ENCODE results near the gene SNAPC3. TPM values are rescaled to one million over a fixed set of nuclear protein-coding genes. Genes with fewer than 3 reads are reported as not detected.
"Not testable (repeated sequence)": the region's sequence is repeated elsewhere in the genome, so short reads cannot be mapped to it uniquely, and the experiment has no call there.

Gene SNAPC3
- total RNA-seq (10 to 100 TPM; 11.9 to 44.4 (median 33.5) TPM), polyA plus RNA-seq (10 to 100 TPM; 10.1 to 11.4 TPM), total RNA-seq (29.1 reads per million, percentile 59 among the genes with 10 or more reads in this experiment)

DNA sequence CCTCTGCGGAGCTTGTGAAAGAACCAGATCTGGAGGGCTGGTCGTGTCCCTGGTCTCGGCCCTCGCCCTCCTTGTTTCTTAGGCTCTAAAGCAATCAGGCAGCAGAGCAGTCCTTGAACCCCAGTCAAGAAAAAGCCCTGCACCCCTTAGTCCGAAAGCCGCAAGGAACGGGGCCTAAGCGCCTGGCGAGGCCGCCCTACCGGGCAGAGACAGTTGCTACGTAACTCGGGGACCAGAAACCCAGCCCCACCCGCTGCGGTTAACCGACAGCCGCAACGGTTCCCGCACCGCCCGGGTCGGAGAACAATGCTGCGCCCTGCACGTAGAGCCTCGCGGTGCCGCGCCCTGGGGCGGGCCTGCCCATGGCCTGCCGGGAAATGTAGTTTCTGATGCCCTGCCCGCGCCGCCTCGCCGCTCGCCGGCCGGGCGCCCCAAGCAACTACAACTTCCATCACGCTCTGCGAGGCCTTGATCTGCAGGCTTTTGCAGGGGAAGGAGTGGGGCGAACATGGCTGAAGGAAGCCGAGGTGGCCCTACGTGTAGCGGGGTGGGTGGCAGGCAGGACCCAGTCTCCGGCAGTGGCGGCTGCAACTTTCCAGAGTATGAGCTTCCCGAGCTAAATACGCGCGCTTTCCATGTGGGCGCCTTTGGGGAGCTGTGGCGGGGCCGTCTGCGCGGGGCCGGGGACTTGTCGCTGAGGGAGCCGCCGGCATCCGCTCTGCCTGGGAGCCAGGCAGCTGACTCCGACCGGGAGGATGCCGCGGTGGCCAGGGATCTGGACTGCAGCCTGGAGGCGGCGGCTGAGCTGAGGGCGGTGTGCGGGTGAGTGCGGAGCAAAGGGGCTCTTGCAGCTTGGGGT, at the start of gene SNAPC3:
Gene SNAPC3, plus strand, starts transcription at position 505 of the 859 bp plus-strand sequence. Its CDS starts 4 bp downstream, at position 509.
- peaks cover 20 to 47% (median 45%) of the 10 kb centered on the region in 7 donors for H3K4me1 Mint-ChIP-seq
- DNase-seq = peak; percentile 86 to 96 (median 93)
- H3K4me1 ChIP-seq (ENCODE audit: control insufficient read depth in 2 of 2, insufficient read depth in 2 of 2, low read length in 2 of 2) = peaks cover 0 to 8% of the 10 kb centered on the region in 2 donors
- peak; percentile 99 for ATAC-seq
- CTCF ChIA-PET = no interaction called here
- H3K27me3 ChIP-seq (ENCODE audit: control insufficient read depth in 2 of 2, insufficient read depth in 2 of 2, low read length in 2 of 2) = no peaks in the 10 kb centered on the region
- H3K27ac Mint-ChIP-seq = peak within 1 kb of the TSS; percentile 89 to 96 (median 93)
- H3K9me3 Mint-ChIP-seq = no peaks in the 10 kb centered on the region
- POLR2A ChIA-PET = interaction anchor here (0.6 to 2.2 kb wide), 8 partner anchors 29 to 130 kb away, joined by 3 to 13 read pairs (median 5); partner anchors contain the start of genes CCDC171, PSIP1 and TTC39B
- peaks cover 9 to 19% (median 17%) of the 10 kb centered on the region in 5 donors for H3K36me3 Mint-ChIP-seq
- peaks cover 0 to 20% (median 0%) of the 10 kb centered on the region in 3 experiments for H3K36me3 ChIP-seq (ENCODE audit: control insufficient read depth in 2 of 3, insufficient read depth in 3 of 3, low read length in 3 of 3)
- intact Hi-C loops (cut with micrococcal nuclease) = loop anchor here (1.0 to 10.0 kb wide), 16 partner anchors 44 to 212 kb away; partner anchors contain the start of genes CCDC171 (in 2 of the 2), PSIP1 (in 1 of the 2) and TTC39B (in 1 of the 2)
- peak within 1 kb of the TSS; percentile 89 to 95 (median 92) for H3K4me3 Mint-ChIP-seq
- H3K27ac ChIP-seq (ENCODE audit: low read depth, low read length) = peak within 1 kb of the TSS; percentile 74
- no peaks in the 10 kb centered on the region for H3K9me3 ChIP-seq (ENCODE audit: control insufficient read depth in 2 of 3, low read length in 3 of 3)
- H3K4me3 ChIP-seq (ENCODE audit: low read length) = peak within 1 kb of the TSS; percentile 90
- no peaks in the 10 kb centered on the region for H3K27me3 Mint-ChIP-seq

DNA sequence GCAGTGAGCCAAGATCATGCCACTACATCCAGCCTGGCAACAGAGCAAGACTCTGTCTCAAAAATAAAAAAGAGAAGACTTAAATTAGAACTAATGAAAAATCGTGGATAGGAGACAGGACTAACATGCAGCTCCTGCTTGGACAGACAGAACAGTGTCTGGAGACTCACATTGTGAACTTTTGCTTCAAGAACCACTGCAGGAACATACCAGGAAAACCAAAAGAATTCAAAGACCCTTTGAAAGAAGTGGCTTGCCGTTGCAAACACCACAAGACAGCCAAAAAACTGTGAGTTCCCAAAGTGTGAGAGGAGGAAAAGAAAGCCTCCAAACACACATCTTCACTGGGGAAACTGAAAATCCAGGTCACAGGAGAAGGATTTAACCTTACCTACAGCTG, 48.8 kb upstream of the SNAPC3 start:
- ChIA-PET POLR2A (interaction anchor here (0.6 kb wide), 1 partner anchor 37 kb away, joined by 3 read pairs; no protein-coding TSS in a partner anchor), CTCF (no interaction called here)
- no peak overlapping the region for H3K27ac Mint-ChIP-seq
- DNase-seq (no peak), ATAC-seq (no peak)
- H3K36me3 ChIP-seq (ENCODE audit: control insufficient read depth in 2 of 3, insufficient read depth in 3 of 3, low read length in 3 of 3) = no peaks in the 10 kb centered on the region
- H3K27ac ChIP-seq (ENCODE audit: low read depth, low read length) = no peak overlapping the region
- H3K9me3 ChIP-seq (ENCODE audit: control insufficient read depth in 2 of 3, low read length in 3 of 3) = no peaks in the 10 kb centered on the region
- H3K4me1 Mint-ChIP-seq = peaks cover 0 to 7% (median 0%) of the 10 kb centered on the region in 7 donors
- H3K36me3 Mint-ChIP-seq = peaks cover 0 to 13% (median 4%) of the 10 kb centered on the region in 5 donors
- intact Hi-C loops (cut with micrococcal nuclease) = no loop called here
- H3K27me3 Mint-ChIP-seq = peaks cover 0 to 12% (median 4%) of the 10 kb centered on the region in 5 donors
- no peak overlapping the region for H3K4me3 ChIP-seq (ENCODE audit: low read length)
- H3K27me3 ChIP-seq (ENCODE audit: control insufficient read depth in 2 of 2, insufficient read depth in 2 of 2, low read length in 2 of 2) = no peaks in the 10 kb centered on the region
- H3K4me1 ChIP-seq (ENCODE audit: control insufficient read depth in 2 of 2, insufficient read depth in 2 of 2, low read length in 2 of 2) = no peaks in the 10 kb centered on the region
- no peak overlapping the region for H3K4me3 Mint-ChIP-seq
- peaks cover 0 to 17% (median 2%) of the 10 kb centered on the region in 11 donors for H3K9me3 Mint-ChIP-seq

DNA sequence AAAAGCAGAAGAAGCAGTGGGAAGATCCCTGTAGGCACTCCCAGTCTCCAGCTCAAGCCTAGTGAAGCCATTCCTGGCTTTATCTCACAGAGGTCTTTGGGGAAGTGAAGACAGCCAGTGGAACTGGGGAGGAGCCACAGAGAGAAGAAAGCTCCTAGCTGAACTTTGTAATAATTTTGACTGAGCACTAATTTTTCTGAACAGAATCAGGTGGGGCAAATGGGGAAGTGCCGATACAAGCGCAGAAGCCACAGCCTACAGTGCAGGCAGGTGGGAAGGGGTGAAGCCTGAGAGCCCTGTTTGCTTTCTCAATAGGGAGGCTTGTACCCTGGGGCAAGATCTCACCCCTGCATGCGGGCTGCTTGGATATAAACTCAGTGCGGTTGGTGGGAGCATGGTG, 48.4 kb upstream of the SNAPC3 start:
- Histone ChIP-seq H3K36me3 (ENCODE audit: control insufficient read depth in 2 of 3, insufficient read depth in 3 of 3, low read length in 3 of 3) (no peaks in the 10 kb centered on the region), H3K27ac (ENCODE audit: low read depth, low read length) (no peak overlapping the region), H3K27me3 (ENCODE audit: control insufficient read depth in 2 of 2, insufficient read depth in 2 of 2, low read length in 2 of 2) (no peaks in the 10 kb centered on the region), H3K9me3 (ENCODE audit: control insufficient read depth in 2 of 3, low read length in 3 of 3) (no peaks in the 10 kb centered on the region), H3K4me1 (ENCODE audit: control insufficient read depth in 2 of 2, insufficient read depth in 2 of 2, low read length in 2 of 2) (no peaks in the 10 kb centered on the region), H3K4me3 (ENCODE audit: low read length) (no peak overlapping the region)
- intact Hi-C loops (cut with micrococcal nuclease) = no loop called here
- ATAC-seq (peak; percentile 45), DNase-seq (no peak)
- ChIA-PET POLR2A (no interaction called here), CTCF (no interaction called here)
- Mint-ChIP-seq H3K36me3 (peaks cover 0 to 13% (median 4%) of the 10 kb centered on the region in 5 donors), H3K4me1 (peaks cover 0 to 7% (median 0%) of the 10 kb centered on the region in 7 donors), H3K4me3 (no peak overlapping the region), H3K9me3 (peaks cover 0 to 17% (median 2%) of the 10 kb centered on the region in 11 donors), H3K27me3 (peaks cover 0 to 13% (median 6%) of the 10 kb centered on the region in 5 donors), H3K27ac (no peak overlapping the region)

DNA sequence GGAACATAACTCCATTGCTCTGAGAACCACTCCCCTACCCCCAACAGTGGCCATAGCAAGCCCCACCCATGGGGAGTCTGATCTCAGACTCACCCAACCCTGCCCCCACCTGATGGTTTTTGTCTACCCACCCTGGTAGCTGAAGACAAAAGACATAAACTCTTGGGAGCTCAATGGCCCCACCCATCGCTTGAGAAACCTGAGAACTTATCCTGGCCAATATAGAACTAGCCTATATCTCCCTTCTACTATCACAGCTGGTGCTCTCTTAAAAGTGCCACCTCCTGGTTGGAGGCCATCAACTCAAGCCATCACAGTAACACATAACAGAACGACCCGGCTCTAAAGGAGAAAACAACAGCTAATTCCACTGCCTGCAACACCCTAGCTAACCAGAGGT, 47.9 kb upstream of the SNAPC3 start:
- no peak overlapping the region for H3K27ac ChIP-seq (ENCODE audit: low read depth, low read length)
- H3K4me1 Mint-ChIP-seq = peaks cover 0 to 7% (median 0%) of the 10 kb centered on the region in 7 donors
- H3K27me3 Mint-ChIP-seq = peaks cover 0 to 18% (median 11%) of the 10 kb centered on the region in 5 donors
- POLR2A ChIA-PET = no interaction called here
- H3K27me3 ChIP-seq (ENCODE audit: control insufficient read depth in 2 of 2, insufficient read depth in 2 of 2, low read length in 2 of 2) = no peaks in the 10 kb centered on the region
- no peak for DNase-seq
- H3K4me3 ChIP-seq (ENCODE audit: low read length) = no peak overlapping the region
- intact Hi-C loops (cut with micrococcal nuclease) = no loop called here
- no peaks in the 10 kb centered on the region for H3K9me3 ChIP-seq (ENCODE audit: control insufficient read depth in 2 of 3, low read length in 3 of 3)
- no peaks in the 10 kb centered on the region for H3K36me3 ChIP-seq (ENCODE audit: control insufficient read depth in 2 of 3, insufficient read depth in 3 of 3, low read length in 3 of 3)
- no peak overlapping the region for H3K4me3 Mint-ChIP-seq
- H3K4me1 ChIP-seq (ENCODE audit: control insufficient read depth in 2 of 2, insufficient read depth in 2 of 2, low read length in 2 of 2) = no peaks in the 10 kb centered on the region
- CTCF ChIA-PET = interaction anchor here (0.8 kb wide), 1 partner anchor 30 kb away, joined by 3 read pairs; no protein-coding TSS in a partner anchor
- no peak for ATAC-seq
- peaks cover 0 to 17% (median 2%) of the 10 kb centered on the region in 11 donors for H3K9me3 Mint-ChIP-seq
- H3K27ac Mint-ChIP-seq = no peak overlapping the region
- H3K36me3 Mint-ChIP-seq = peaks cover 0 to 13% (median 4%) of the 10 kb centered on the region in 5 donors

DNA sequence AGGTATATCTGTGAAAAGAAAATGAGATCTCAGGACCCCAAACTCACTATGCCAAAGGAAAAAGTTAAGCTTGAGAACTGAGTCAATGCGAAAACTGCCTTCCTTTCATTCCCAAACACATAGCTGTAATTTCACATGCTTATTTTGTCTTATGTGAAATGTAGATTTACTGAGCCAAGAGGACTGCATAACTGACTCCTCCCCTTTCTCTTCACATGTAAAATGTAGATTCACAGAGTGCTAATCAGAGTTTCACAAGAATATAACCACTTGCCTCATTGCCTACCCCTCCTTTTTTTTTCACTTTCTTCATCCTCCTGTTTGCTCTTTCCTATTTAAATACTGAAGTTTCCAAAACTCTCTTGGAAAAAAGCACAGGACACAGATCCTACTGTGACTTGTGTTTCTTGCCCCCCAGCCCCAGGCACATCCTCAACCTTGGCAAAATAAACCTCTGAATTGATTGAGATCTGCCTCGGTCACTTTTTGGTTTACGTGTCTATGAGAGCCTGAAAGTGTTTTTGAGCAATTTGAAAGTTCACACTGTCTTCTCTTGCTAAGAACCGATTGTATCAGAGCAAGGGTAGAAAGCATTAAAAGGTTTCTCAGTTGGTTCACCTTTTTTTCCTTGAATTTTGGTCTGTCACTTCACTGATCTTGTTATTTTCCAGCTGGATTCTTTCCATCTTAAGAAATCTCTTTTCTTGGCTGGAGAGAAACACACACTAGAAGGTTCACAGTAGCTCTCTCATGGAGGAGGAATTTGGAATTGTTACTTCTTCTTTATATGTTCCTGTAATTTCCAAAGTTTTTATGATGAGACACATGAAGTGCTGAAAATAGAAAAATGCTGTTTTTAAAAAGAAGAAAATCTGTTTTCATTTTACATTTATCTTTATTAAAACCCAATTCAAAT, 44.8 kb upstream of the SNAPC3 start:
- ATAC-seq = no peak

DNA sequence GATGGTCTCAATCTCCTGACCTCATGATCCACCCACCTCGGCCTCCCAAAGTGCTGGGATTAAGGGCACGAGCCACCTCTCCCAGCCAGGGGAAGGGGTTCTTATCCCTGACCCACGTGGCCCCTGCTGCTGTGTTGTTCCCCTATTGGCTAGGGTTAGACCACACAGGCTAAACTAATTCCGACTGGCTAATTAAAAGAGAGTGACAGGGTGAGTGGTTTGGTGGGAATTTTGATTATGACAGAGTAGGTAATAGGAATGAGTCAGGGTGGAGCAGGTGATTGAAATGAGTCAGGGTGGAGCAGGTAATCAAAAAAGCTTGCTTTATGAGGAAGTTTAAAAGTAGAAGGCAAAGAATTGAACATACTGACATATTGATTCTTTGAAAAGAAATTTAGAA, 43.4 kb upstream of the SNAPC3 start:
- H3K27me3 ChIP-seq (ENCODE audit: control insufficient read depth in 2 of 2, insufficient read depth in 2 of 2, low read length in 2 of 2); POLR2A ChIA-PET; H3K4me3 ChIP-seq (ENCODE audit: low read length); H3K27ac ChIP-seq (ENCODE audit: low read depth, low read length); H3K4me3 Mint-ChIP-seq; CTCF ChIA-PET; H3K9me3 ChIP-seq (ENCODE audit: control insufficient read depth in 2 of 3, low read length in 3 of 3); H3K27ac Mint-ChIP-seq; H3K36me3 ChIP-seq (ENCODE audit: control insufficient read depth in 2 of 3, insufficient read depth in 3 of 3, low read length in 3 of 3); ATAC-seq; H3K4me1 Mint-ChIP-seq; DNase-seq; H3K4me1 ChIP-seq (ENCODE audit: control insufficient read depth in 2 of 2, insufficient read depth in 2 of 2, low read length in 2 of 2); intact Hi-C loops (cut with micrococcal nuclease): not testable (repeated sequence)
- H3K9me3 Mint-ChIP-seq = peaks cover 0 to 17% (median 2%) of the 10 kb centered on the region in 11 donors
- peaks cover 0 to 27% (median 12%) of the 10 kb centered on the region in 5 donors for H3K27me3 Mint-ChIP-seq
- peaks cover 0 to 13% (median 4%) of the 10 kb centered on the region in 5 donors for H3K36me3 Mint-ChIP-seq

More for the DNA sequence above, 44.8 kb upstream of the SNAPC3 start:
- no peaks in the 10 kb centered on the region for H3K4me1 ChIP-seq (ENCODE audit: control insufficient read depth in 2 of 2, insufficient read depth in 2 of 2, low read length in 2 of 2)
- Mint-ChIP-seq H3K27me3 (peaks cover 0 to 25% (median 12%) of the 10 kb centered on the region in 5 donors), H3K9me3 (peaks cover 0 to 17% (median 2%) of the 10 kb centered on the region in 11 donors), H3K36me3 (peaks cover 0 to 13% (median 4%) of the 10 kb centered on the region in 5 donors), H3K4me1 (peaks cover 0 to 6% (median 0%) of the 10 kb centered on the region in 7 donors), H3K4me3 (no peak overlapping the region), H3K27ac (no peak overlapping the region)
- no peaks in the 10 kb centered on the region for H3K27me3 ChIP-seq (ENCODE audit: control insufficient read depth in 2 of 2, insufficient read depth in 2 of 2, low read length in 2 of 2)
- H3K36me3 ChIP-seq (ENCODE audit: control insufficient read depth in 2 of 3, insufficient read depth in 3 of 3, low read length in 3 of 3) = no peaks in the 10 kb centered on the region
- no peak overlapping the region for H3K4me3 ChIP-seq (ENCODE audit: low read length)
- POLR2A ChIA-PET = no interaction called here
- H3K27ac ChIP-seq (ENCODE audit: low read depth, low read length) = no peak overlapping the region
- no peaks in the 10 kb centered on the region for H3K9me3 ChIP-seq (ENCODE audit: control insufficient read depth in 2 of 3, low read length in 3 of 3)
- CTCF ChIA-PET = interaction anchor here (0.6 kb wide), 1 partner anchor 102 kb away, joined by 3 read pairs; no protein-coding TSS in a partner anchor
- intact Hi-C loops (cut with micrococcal nuclease) = no loop called here
- DNase-seq = no peak

Data from naive thymus-derived CD4-positive, alpha-beta T cell (primary cell).